HG02571 (cell line): ENCODE data around the gene KRTAP4-5.
"Not testable (repeated sequence)": the region's sequence is repeated elsewhere in the genome, so short reads cannot be mapped to it uniquely, and the experiment has no call there.

Experiments used
- ATAC-seq: cut with Tn5 transposase; IDR thresholded peaks from one replicate; pipeline ENCODE4 v1.9.1; 2021; ENCODE audit warnings: mild to moderate bottlenecking, moderate library complexity; ENCODE audit not compliant: unreplicated experiment

The KRTAP4-5 gene

GRCh38 chr17:41111151-41111885 is 38.3 kb downstream of the KRTAP4-5 start:
- no peak for ATAC-seq

GRCh38 chr17:41108728-41109386 is 40.8 kb downstream of the KRTAP4-5 start:
- not testable (repeated sequence) for ATAC-seq

- no peak for ATAC-seq
These were observed 41.6 kb downstream of the KRTAP4-5 start for GRCh38 chr17:41107941-41108450.

GRCh38 chr17:41105347-41105746 is 44.3 kb downstream of the KRTAP4-5 start, which contains the start of gene KRTAP4-9:
TSS of gene KRTAP4-9 (plus strand) at chr17:41105389. CDS start at chr17:41105389, 0 bp downstream.
- ATAC-seq, result not testable (repeated sequence)

GRCh38 chr17:41104386-41105038 is 45.1 kb downstream of the KRTAP4-5 start:
- not testable (repeated sequence) for ATAC-seq

GRCh38 chr17:41103896-41104295 is 45.7 kb downstream of the KRTAP4-5 start:
- ATAC-seq, result no peak

- ATAC-seq, result no peak
These were observed 47.9 kb downstream of the KRTAP4-5 start, which contains the start of gene KRTAP4-16 for GRCh38 chr17:41101586-41102259. TSS of gene KRTAP4-16 (minus strand) at chr17:41102209. CDS start at chr17:41102209, 0 bp downstream.

GRCh38 chr17:41099682-41100480 is 49.7 kb downstream of the KRTAP4-5 start:
- not testable (repeated sequence) for ATAC-seq
